ENCODE results near the gene EXD3.

Gene EXD3

GRCh38 chr9:137294681-137295237, 128.2 kb downstream of the EXD3 start:
- DNase-seq (ENCODE audit: low read depth in 2 of 2) = no peak

- no peak for DNase-seq (ENCODE audit: low read depth in 2 of 2)
Observed at GRCh38 chr9:137294091-137294680, 128.8 kb downstream of the EXD3 start.

GRCh38 chr9:137293482-137294090, 129.4 kb downstream of the EXD3 start:
- DNase-seq (ENCODE audit: low read depth in 2 of 2) = no peak

GRCh38 chr9:137293094-137293481, 129.9 kb downstream of the EXD3 start:
- DNase-seq (ENCODE audit: low read depth in 2 of 2) = no peak

GRCh38 chr9:137286975-137287383, 136.0 kb downstream of the EXD3 start:
- DNase-seq (ENCODE audit: low read depth in 2 of 2) = no peak

GRCh38 chr9:137281345-137282116, 141.4 kb downstream of the EXD3 start:
- no peak for DNase-seq (ENCODE audit: low read depth in 2 of 2)

GRCh38 chr9:137280474-137281344, 142.3 kb downstream of the EXD3 start:
- DNase-seq (ENCODE audit: low read depth in 2 of 2) = no peak

GRCh38 chr9:137279741-137280473, 143.1 kb downstream of the EXD3 start:
- no peak for DNase-seq (ENCODE audit: low read depth in 2 of 2)

- DNase-seq (ENCODE audit: low read depth in 2 of 2) = no peak
Observed at GRCh38 chr9:137278721-137279711, 143.9 kb downstream of the EXD3 start.

GRCh38 chr9:137278061-137278701, 144.8 kb downstream of the EXD3 start:
- no peak for DNase-seq (ENCODE audit: low read depth in 2 of 2)

- no peak for DNase-seq (ENCODE audit: low read depth in 2 of 2)
Observed at GRCh38 chr9:137277329-137278041, 145.5 kb downstream of the EXD3 start, which contains the start of gene TOR4A. TSS of gene TOR4A (plus strand) at chr9:137277726. CDS start at chr9:137278690, 964 bp downstream.

GRCh38 chr9:137276473-137277328, 146.3 kb downstream of the EXD3 start:
- no peak for DNase-seq (ENCODE audit: low read depth in 2 of 2)

- no peak for DNase-seq (ENCODE audit: low read depth in 2 of 2)
Observed at GRCh38 chr9:137275588-137276472, 147.1 kb downstream of the EXD3 start.

GRCh38 chr9:137275203-137275587, 147.8 kb downstream of the EXD3 start:
- DNase-seq (ENCODE audit: low read depth in 2 of 2) = no peak

- no peak for DNase-seq (ENCODE audit: low read depth in 2 of 2)
Observed at GRCh38 chr9:137273611-137274320, 149.2 kb downstream of the EXD3 start.

GRCh38 chr9:137273095-137273490, 149.9 kb downstream of the EXD3 start:
- no peak for DNase-seq (ENCODE audit: low read depth in 2 of 2)

Measured in stimulated activated CD4-positive, alpha-beta T cell treated with anti-CD3 and anti-CD28 coated beads, Interleukin-4, amount 100 ng/mL, for 48 hours (primary cell).